K562 (cell line): ENCODE data around the gene KCNH2. TPM values are rescaled to one million over a fixed set of nuclear protein-coding genes. Genes with fewer than 3 reads are reported as not detected.
A peak's percentile ranks its signal among the peaks of the same experiment; 100 is the strongest.

Experiments
- ATAC-seq: fragments of 200-7000 bp; cut with Tn5 transposase; 3 replicates; pipeline ENCODE4 v1.9.1; 2020; ENCODE audit warnings: moderate library complexity
- BruUV-seq: library from RNA; stranded (reverse); fragments of 400-500 nt; replicated peaks from 2 replicates; lab custom pipeline; 2021; lab: Mats Ljungman, UMichigan
- CTCF ChIA-PET: fragments of 300-600 bp; formaldehyde crosslinking; extraction: SDS; loops from one replicate; lab custom pipeline; 2021; ENCODE audit warnings: low intra/inter-chr PET ratio; lab: Yijun Ruan, JAX
- POLR2A ChIA-PET: fragments of 300-600, 350-650 bp; sonication (Branson Sonifier 250); formaldehyde crosslinking; extraction: SDS; loops from one replicate; lab custom pipeline; 2021; ENCODE audit warnings: antibody characterized with exemption, inconsistent platforms; lab: Yijun Ruan, JAX
- DNase-seq, 4 experiments: peaks; one replicate each; pipeline versions ENCODE4 v3.0.0 to v3.0.0-alpha.2; 2011 to 2018; ENCODE audit warnings: low spot score in 3 of 4, mixed read lengths in 3 of 4; ENCODE audit errors: extremely low read depth in 1 of 4
- FAIRE-seq: peaks from 2 replicates; lab custom pipeline; 2011; peaks lifted over from hg19 to GRCh38; lab: Jason Lieb, UNC
- H2AFZ ChIP-seq: 2 replicates; pipeline ENCODE4 v1.6.0; 2011; ENCODE audit warnings: low read depth, low read length, control low read depth, inconsistent platforms
- H3K27ac ChIP-seq: fragments of 200-600 bp; 3 replicates; pipeline ENCODE4 v1.8.0; 2011; ENCODE audit warnings: low read depth, mild to moderate bottlenecking, control low read depth, inconsistent platforms, low read length, moderate library complexity, mixed read lengths; ENCODE audit errors: extremely low read depth
- H3K27me3 ChIP-seq, 2 experiments: fragments of 300-600 bp in 1 of 2; 2 replicates in 1 of 2; 3 replicates in 1 of 2; pipeline versions ENCODE4 v1.6.0 to v1.8.0; 2011; ENCODE audit warnings: inconsistent platforms in 2 of 2, low read length in 2 of 2, mild to moderate bottlenecking in 1 of 2, mixed read lengths in 1 of 2, moderate library complexity in 1 of 2; ENCODE audit not compliant: control insufficient read depth in 2 of 2, insufficient read depth in 2 of 2
- H3K36me3 ChIP-seq: fragments of 300-600 bp; 3 replicates; pipeline ENCODE4 v1.8.0; 2011; ENCODE audit warnings: mild to moderate bottlenecking, low read length, inconsistent platforms; ENCODE audit not compliant: control insufficient read depth, insufficient read depth
- H3K4me1 ChIP-seq, 2 experiments: fragments of 200-600 bp in 1 of 2; replicated peaks in 1 of 2; 2 replicates in 1 of 2; 3 replicates in 1 of 2; pipeline versions ENCODE4 v1.5.1 to v1.8.0; 2011; ENCODE audit warnings: inconsistent platforms in 2 of 2, low read length in 2 of 2, mild to moderate bottlenecking in 1 of 2, mixed read lengths in 1 of 2, moderate library complexity in 1 of 2; ENCODE audit not compliant: control insufficient read depth in 2 of 2, insufficient read depth in 2 of 2
- H3K4me2 ChIP-seq: 2 replicates; pipeline ENCODE4 v1.6.1; 2011; ENCODE audit warnings: low read length, control low read depth, inconsistent platforms, mixed read lengths; ENCODE audit not compliant: insufficient read depth
- H3K4me3 ChIP-seq: fragments of 200-600 bp; sonication (generic), shearing (Covaris generic); 2 replicates; pipeline ENCODE4 v1.5.1; 2016; ENCODE audit warnings: control low read depth, inconsistent platforms
- H3K79me2 ChIP-seq: fragments of 200-600 bp; 3 replicates; pipeline ENCODE4 v1.8.0; 2011; ENCODE audit warnings: low read length, inconsistent platforms; ENCODE audit not compliant: control insufficient read depth, insufficient read depth
- H3K9ac ChIP-seq, 2 experiments: 2 replicates each; pipeline versions ENCODE4 v1.6.0 to v1.6.1; 2011; ENCODE audit warnings: low read depth in 2 of 2, low read length in 2 of 2, control low read depth in 1 of 2, inconsistent platforms in 1 of 2, mild to moderate bottlenecking in 1 of 2, mixed read lengths in 1 of 2; ENCODE audit not compliant: insufficient read depth in 1 of 2
- H3K9me1 ChIP-seq: one replicate; pipeline ENCODE4 v1.6.0; 2011; ENCODE audit warnings: inconsistent platforms, mild to moderate bottlenecking, low read length, moderate library complexity; ENCODE audit not compliant: control insufficient read depth, insufficient read depth
- H3K9me3 ChIP-seq: replicated peaks from 2 replicates; pipeline ENCODE4 v1.5.1; 2011; ENCODE audit warnings: low read depth, low read length, inconsistent platforms; ENCODE audit not compliant: control insufficient read depth, insufficient read depth
- H4K20me1 ChIP-seq: replicated peaks from 2 replicates; pipeline ENCODE4 v1.6.1; 2011; ENCODE audit warnings: low read length, inconsistent platforms, mixed read lengths; ENCODE audit not compliant: control insufficient read depth, insufficient read depth
- AFF4 ChIP-seq: sonication (generic); formaldehyde crosslinking; IDR thresholded peaks from 2 replicates; pipeline ENCODE4 v1.8.0; 2023; ENCODE audit warnings: mild to moderate bottlenecking, missing genetic modification reagents
- BCOR ChIP-seq: fragments of 450-650 bp; IDR thresholded peaks from 2 replicates; pipeline ENCODE4 v1.6.1; 2016
- KAT2B ChIP-seq: IDR thresholded peaks from one replicate; pipeline ENCODE4 v1.6.1; 2012; ENCODE audit warnings: low read depth, mild to moderate bottlenecking, control low read depth, inconsistent platforms, low read length, moderate library complexity
- KDM1A ChIP-seq, 2 experiments: fragments of 450-650 bp; IDR thresholded peaks; 2 replicates each; pipeline ENCODE4 v1.6.1; 2016; ENCODE audit warnings: mild to moderate bottlenecking in 2 of 2
- MYNN ChIP-seq, 2 experiments: sonication (generic); formaldehyde crosslinking in 1 of 2; IDR thresholded peaks; 2 replicates each; pipeline versions ENCODE4 v1.5.0 to v1.6.1; 2016 to 2020; ENCODE audit warnings: antibody characterized with exemption in 1 of 2, missing genetic modification reagents in 1 of 2
- NRF1 ChIP-seq, 2 experiments: fragments of 450-650 bp; IDR thresholded peaks in 1 of 2; conservative IDR thresholded peaks in 1 of 2; 2 replicates each; pipeline ENCODE4 v1.6.1; 2014; ENCODE audit warnings: mild to moderate bottlenecking in 2 of 2
- NUFIP1 ChIP-seq: fragments of 450-650 bp; IDR thresholded peaks from 2 replicates; pipeline ENCODE4 v1.6.1; 2018; ENCODE audit not compliant: partially characterized antibody
- PCBP2 ChIP-seq: fragments of 200-400 bp; formaldehyde crosslinking; IDR thresholded peaks from 2 replicates; pipeline ENCODE4 v1.6.1; 2018; ENCODE audit warnings: low read length, low read depth, mild to moderate bottlenecking, moderate library complexity; ENCODE audit not compliant: poor library complexity, severe bottlenecking
- PML ChIP-seq: IDR thresholded peaks from 2 replicates; pipeline ENCODE4 v1.6.1; 2012; ENCODE audit warnings: low read length, inconsistent platforms
- POLR2G ChIP-seq: fragments of 200-400 bp; formaldehyde crosslinking; IDR thresholded peaks from 2 replicates; pipeline ENCODE4 v1.6.1; 2017; ENCODE audit warnings: low read depth, mild to moderate bottlenecking, antibody characterized with exemption, low read length, moderate library complexity
- POLR3A ChIP-seq: IDR thresholded peaks from 2 replicates; pipeline ENCODE4 v1.6.1; 2011; ENCODE audit warnings: borderline replicate concordance, mild to moderate bottlenecking, moderate library complexity; ENCODE audit not compliant: insufficient read length, insufficient read depth; ENCODE audit errors: extremely low read depth
- SOX6 ChIP-seq: fragments of 450-650 bp; IDR thresholded peaks from 2 replicates; pipeline ENCODE4 v1.6.1; 2014; ENCODE audit warnings: mild to moderate bottlenecking
- VEZF1 ChIP-seq: fragments of 200-800 bp; sonication (Bioruptor generic); IDR thresholded peaks from 2 replicates; pipeline ENCODE4 v1.6.1; 2017; ENCODE audit warnings: missing genetic modification characterization, missing compliant biosample characterization
- ZBED1 ChIP-seq: IDR thresholded peaks from 2 replicates; pipeline ENCODE4 v1.6.1; 2014
- WGBS: fragments of 100-300 bp; shearing (Covaris generic); methylation state at CpG from one replicate; pipeline ENCODE4 v1.1.6; 2016; ENCODE audit warnings: low coverage, mixed read lengths; ENCODE audit not compliant: insufficient coverage; ENCODE audit errors: missing lambda C conversion rate; 5-methylcytosine and 5-hydroxymethylcytosine counted together
- in situ Hi-C: fragments of 300-500 bp; cut with MboI; formaldehyde crosslinking; loops from 4 replicates; pipeline ENCODE4 v1.15.0; 2018; ENCODE audit warnings: inconsistent platforms, mixed read lengths
- intact Hi-C: fragments of 100-400 bp; cut with micrococcal nuclease; formaldehyde crosslinking; loops from 2 replicates; pipeline ENCODE4 v1.14.2; 2022
- polyA plus RNA-seq, 8 experiments: library from polyadenylated mRNA; depleted of rRNA in 4 of 8; stranded (reverse) in 5 of 8; unstranded in 3 of 8; fragments of >200 nt; fragmentation: Nextera tagmentation in 2 of 8; fragmentation: Illumina TruSeq in 1 of 8; extraction: Ambion mirVana in 2 of 8; extraction: Trizol in 1 of 8; gene quantifications; 2 replicates each; pipeline versions ENCODE4 v1.2.1 to v1.2.3, GENCODE V29; 2011 to 2014; ENCODE audit warnings: inconsistent platforms in 1 of 8, missing spikeins in 1 of 8
- total RNA-seq, 7 experiments: library from RNA; depleted of rRNA in 6 of 7; stranded (reverse); fragments of >200 nt in 6 of 7; fragmentation: Illumina TruSeq in 2 of 7; extraction: Trizol in 2 of 7; gene quantifications; 2 replicates each; pipeline versions ENCODE4 v1.2.1 to v1.2.3, GENCODE V29; 2011 to 2021; ENCODE audit warnings: low replicate concordance in 1 of 7

KCNH2 gene
- total and polyA plus RNA-seq, 9 of the 15 experiments (the other 6 are each of a cell fraction or from before 2014, with no cell fraction given) = 18.1 to 368 (median 218) TPM

GRCh38 chr7:150948791-150949251 lies 29.3 kb downstream of the KCNH2 start (continued):
- TF ChIP-seq POLR3A (no peak), KAT2B (no peak), PCBP2 (no peak)
- TF ChIP-seq, all 486 proteins: peak for 11

GRCh38 chr7:150947761-150948651 lies 30.1 kb downstream of the KCNH2 start:
- ATAC-seq (peak; percentile 13), FAIRE-seq (no peak), DNase-seq (peak; percentile 57 to 84 (median 76))
- 47% methylated on average over 19 of the region's 34 CpGs for WGBS
- Histone ChIP-seq H3K79me2 (peaks cover 51% of the 10 kb centered on the region), H3K9ac (peak overlapping the region in 1 of 2 experiments; percentile 80; a peak in 2 of 4 replicates), H3K27me3 (no peaks in the 10 kb centered on the region), H3K4me3 (no peak overlapping the region), H2AFZ (no peak overlapping the region), H3K9me1 (peaks cover 16% of the 10 kb centered on the region), H3K4me1 (peaks cover 47 to 92% of the 10 kb centered on the region in 2 experiments), H3K9me3 (no peaks in the 10 kb centered on the region), H3K4me2 (peak overlapping the region; percentile 32; the same call in 1 of the 2 replicates), H3K27ac (peak overlapping the region; percentile 38; the same call in 1 of the 3 replicates), H4K20me1 (peaks cover 9% of the 10 kb centered on the region; the same call in 1 of the 2 replicates), H3K36me3 (peaks cover 92% of the 10 kb centered on the region)
- POLR2A ChIA-PET = interaction anchor here (0.6 to 1.7 kb wide), 7 partner anchors 10 to 292 kb away, joined by 3 to 9 read pairs (median 4); no protein-coding TSS in a partner anchor
- CTCF ChIA-PET = no interaction called here
- intact Hi-C loops = no loop called here
- BruUV-seq = no TSS peak
- in situ Hi-C loops = no loop called here
- TF ChIP-seq NRF1 (conservative IDR thresholded peaks at IDR 0.05 in 1 of 2, IDR thresholded peaks at IDR 0.05 in 1 of 2) (peak; percentile 43 to 56), PML (0 out of 2 replicates have a peak, but pooled peaks have one; percentile 12), ZBED1 (peak; percentile 32; the same call in 1 of the 2 replicates), AFF4 (CRISPR knock-in tag) (no peak), POLR2G (peak; percentile 66), SOX6 (no peak), VEZF1 (peak; percentile 25; the same call in 1 of the 2 replicates), NUFIP1 (no peak), MYNN (IDR thresholded peaks at IDR 0.05) (0 out of 2 replicates have a peak, but pooled peaks have one; percentile 29), MYNN (CRISPR knock-in tag; IDR thresholded peaks at IDR 0.05) (no peak), BCOR (peak; percentile 69), KDM1A (IDR thresholded peaks at IDR 0.05) (peak in 1 of 2 experiments; percentile 65; a peak in 1 of 4 replicates)
